GM12872 (cell line): ENCODE data around the gene ENAH.

ENCODE experiments used
- CTCF ChIP-seq: IDR thresholded peaks from 3 replicates; pipeline ENCODE4 v1.5.1; 2011; ENCODE audit warnings: low read depth, mild to moderate bottlenecking, low read length, moderate library complexity; ENCODE audit not compliant: insufficient read depth

The ENAH gene

GRCh38 chr1:225534135-225534534 lies 118.8 kb downstream of the ENAH start:
- no peak for TF ChIP-seq CTCF

GRCh38 chr1:225533238-225533637 lies 119.7 kb downstream of the ENAH start:
- TF ChIP-seq CTCF, result no peak

DNA sequence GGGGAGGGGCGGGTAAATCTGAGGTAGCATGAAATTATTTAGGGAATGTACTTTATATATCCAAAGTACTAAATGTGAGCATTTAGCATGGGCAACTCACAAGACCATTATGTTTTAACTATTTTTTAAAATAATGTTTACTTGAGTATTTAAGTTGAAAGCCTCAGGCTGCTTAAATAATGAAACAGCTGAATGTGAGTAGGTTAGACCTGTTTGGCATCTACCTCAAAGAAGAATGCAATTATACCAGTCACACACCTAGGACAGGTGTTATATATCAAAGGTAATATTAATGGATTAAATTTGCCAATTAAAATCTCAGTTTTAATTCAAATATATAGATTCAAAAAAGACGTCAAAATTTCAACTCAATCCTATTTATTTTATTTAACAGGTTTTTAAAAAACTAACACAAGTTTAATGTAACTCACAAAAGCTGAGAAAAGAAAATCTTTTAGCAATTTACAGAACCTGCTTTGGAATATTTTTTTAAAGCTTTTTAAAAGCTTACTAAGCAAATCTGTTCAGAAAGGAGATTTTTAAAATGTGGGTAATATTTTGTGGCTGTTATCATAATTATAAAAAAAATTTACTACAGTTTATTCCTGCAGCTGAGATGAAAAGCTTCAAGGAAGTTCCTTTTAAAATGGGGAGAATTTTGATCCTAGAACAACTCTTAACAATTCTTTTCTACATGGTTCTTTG lies 120.5 kb downstream of the ENAH start:
- no peak for TF ChIP-seq CTCF

DNA sequence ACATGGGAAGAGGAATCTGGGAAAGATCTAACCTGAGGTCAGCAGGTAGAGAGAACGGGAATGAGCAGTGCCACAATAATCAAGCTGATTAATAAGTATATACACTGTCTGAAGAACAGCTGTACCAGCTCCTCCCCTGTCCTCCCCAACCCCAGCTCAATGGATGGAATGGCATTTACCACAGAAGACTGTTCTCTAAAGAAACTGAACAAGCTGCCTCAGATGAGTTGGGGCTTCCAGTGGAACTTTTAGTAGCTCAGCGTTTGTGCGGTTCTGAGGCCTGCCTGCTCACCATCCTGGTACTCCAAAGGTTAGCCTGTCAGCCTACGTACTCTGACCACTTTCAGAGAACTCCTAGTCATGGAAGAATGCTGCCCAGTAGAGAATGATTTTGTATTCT lies 123.2 kb downstream of the ENAH start:
- TF ChIP-seq CTCF, result no peak

DNA sequence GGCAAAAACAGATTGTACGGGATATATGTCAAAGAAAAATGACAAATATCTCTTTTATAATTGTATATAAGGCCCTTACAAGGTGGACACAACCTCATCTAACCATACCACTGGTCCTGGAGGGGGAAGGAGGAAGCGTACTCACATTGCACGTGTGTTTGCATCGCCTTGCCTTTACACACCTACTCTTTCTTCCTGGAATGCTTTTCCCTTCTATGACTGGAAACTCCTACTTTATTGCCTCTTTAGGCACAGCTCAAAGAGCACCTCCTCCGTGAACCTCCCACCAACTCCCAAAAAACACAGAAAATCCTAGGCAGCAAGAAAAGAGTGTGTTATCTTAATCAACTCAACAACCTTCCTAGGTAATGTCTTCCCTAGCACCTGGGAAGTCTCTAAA lies 125.3 kb downstream of the ENAH start:
- no peak for TF ChIP-seq CTCF

GRCh38 chr1:225526878-225527277 lies 126.0 kb downstream of the ENAH start:
- no peak for TF ChIP-seq CTCF

DNA sequence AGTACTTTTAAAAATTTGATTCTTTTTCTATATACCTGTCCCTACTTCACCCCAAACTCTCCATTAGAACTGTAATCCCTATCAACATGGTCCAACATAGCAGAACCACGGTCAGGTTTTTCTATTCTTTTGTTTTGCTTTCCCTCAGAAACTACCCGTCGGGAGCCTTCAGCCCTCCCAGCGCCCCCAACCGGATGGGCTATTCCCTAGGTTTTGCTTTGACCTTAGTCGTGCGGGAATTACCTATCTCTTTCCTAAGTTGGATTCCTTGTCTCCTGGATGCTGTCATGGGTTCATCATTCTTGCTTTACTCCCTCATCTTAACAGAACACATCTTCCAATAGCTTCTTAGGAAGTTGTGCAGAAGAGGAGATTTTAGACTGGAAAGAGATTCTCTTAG lies 127.5 kb downstream of the ENAH start:
- TF ChIP-seq CTCF, result no peak

- TF ChIP-seq CTCF, result no peak
Observed at GRCh38 chr1:225524570-225524969, 128.4 kb downstream of the ENAH start.
